Retina (tissue), 1 donor: ENCODE results near the gene AUP1.
A peak's percentile ranks its signal among the peaks of the same experiment; 100 is the strongest.
"Not testable (repeated sequence)": the region's sequence is repeated elsewhere in the genome, so short reads cannot be mapped to it uniquely, and the experiment has no call there.

Experiments
- DNase-seq: peaks from one replicate; pipeline ENCODE4 v3.0.0-alpha.2; 2016

AUP1 gene

GRCh38 chr2:74496997-74497776 is 32.3 kb downstream of the AUP1 start:
- DNase-seq: no peak

GRCh38 chr2:74495440-74495839 is 34.1 kb downstream of the AUP1 start:
- no peak for DNase-seq

GRCh38 chr2:74493546-74493945 is 36.0 kb downstream of the AUP1 start:
- DNase-seq: no peak

GRCh38 chr2:74491648-74492544 is 37.6 kb downstream of the AUP1 start:
- DNase-seq: no peak

- no peak for DNase-seq
These were observed 39.6 kb downstream of the AUP1 start for GRCh38 chr2:74489906-74490305.

GRCh38 chr2:74488643-74489481 is 40.6 kb downstream of the AUP1 start:
- DNase-seq: no peak

GRCh38 chr2:74486141-74486540 is 43.4 kb downstream of the AUP1 start:
- no peak for DNase-seq

GRCh38 chr2:74483675-74484164 is 45.8 kb downstream of the AUP1 start:
- DNase-seq: not testable (repeated sequence)

- DNase-seq: peak; percentile 99
These were observed 46.5 kb downstream of the AUP1 start, which contains the start of the genes CCDC142 and TTC31 for GRCh38 chr2:74482801-74483674. Gene CCDC142 (minus strand): TSS chr2:74482998. CDS start chr2:74482837, 161 bp downstream. Gene TTC31 (plus strand): TSS chr2:74483081. CDS start chr2:74483096, 15 bp downstream.

- DNase-seq: peak; percentile 27
These were observed 47.3 kb downstream of the AUP1 start for GRCh38 chr2:74481961-74482800.

GRCh38 chr2:74481431-74481830 is 48.1 kb downstream of the AUP1 start:
- no peak for DNase-seq
